ENCODE results near the gene PRDM16.

DNA sequence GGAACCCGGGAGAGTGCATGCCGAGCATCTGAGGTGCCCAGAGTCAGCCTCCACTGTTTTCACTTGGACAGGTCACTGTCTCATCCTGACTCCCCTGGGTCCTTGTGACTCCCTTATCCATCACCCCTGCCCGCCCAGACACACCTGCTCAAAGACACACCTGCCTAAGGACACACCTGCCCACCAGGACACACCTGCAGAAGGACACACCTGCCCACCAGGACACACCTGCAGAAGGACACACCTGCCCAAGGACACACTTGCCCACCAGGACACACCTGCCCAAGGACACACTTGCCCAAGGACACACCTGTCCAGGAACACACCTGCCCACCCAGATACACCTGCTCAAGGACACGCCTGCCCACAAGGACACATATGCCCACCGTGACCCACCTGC, 314.7 kb downstream of the PRDM16 start:
- TF ChIP-seq, protein P1, sequence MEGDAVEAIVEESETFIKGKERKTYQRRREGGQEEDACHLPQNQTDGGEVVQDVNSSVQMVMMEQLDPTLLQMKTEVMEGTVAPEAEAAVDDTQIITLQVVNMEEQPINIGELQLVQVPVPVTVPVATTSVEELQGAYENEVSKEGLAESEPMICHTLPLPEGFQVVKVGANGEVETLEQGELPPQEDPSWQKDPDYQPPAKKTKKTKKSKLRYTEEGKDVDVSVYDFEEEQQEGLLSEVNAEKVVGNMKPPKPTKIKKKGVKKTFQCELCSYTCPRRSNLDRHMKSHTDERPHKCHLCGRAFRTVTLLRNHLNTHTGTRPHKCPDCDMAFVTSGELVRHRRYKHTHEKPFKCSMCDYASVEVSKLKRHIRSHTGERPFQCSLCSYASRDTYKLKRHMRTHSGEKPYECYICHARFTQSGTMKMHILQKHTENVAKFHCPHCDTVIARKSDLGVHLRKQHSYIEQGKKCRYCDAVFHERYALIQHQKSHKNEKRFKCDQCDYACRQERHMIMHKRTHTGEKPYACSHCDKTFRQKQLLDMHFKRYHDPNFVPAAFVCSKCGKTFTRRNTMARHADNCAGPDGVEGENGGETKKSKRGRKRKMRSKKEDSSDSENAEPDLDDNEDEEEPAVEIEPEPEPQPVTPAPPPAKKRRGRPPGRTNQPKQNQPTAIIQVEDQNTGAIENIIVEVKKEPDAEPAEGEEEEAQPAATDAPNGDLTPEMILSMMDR (IDR thresholded peaks at IDR 0.05) = no peak
- no peak for TF ChIP-seq NFE2L2 (conservative IDR thresholded peaks at IDR 0.05; ENCODE audit: low read length)
- TF ChIP-seq POLR2A (IDR thresholded peaks at IDR 0.05; ENCODE audit: low read length) = no peak
- no peak for TF ChIP-seq CEBPB (IDR thresholded peaks at IDR 0.05)
- TF ChIP-seq, protein P2, sequence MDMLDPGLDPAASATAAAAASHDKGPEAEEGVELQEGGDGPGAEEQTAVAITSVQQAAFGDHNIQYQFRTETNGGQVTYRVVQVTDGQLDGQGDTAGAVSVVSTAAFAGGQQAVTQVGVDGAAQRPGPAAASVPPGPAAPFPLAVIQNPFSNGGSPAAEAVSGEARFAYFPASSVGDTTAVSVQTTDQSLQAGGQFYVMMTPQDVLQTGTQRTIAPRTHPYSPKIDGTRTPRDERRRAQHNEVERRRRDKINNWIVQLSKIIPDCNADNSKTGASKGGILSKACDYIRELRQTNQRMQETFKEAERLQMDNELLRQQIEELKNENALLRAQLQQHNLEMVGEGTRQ (IDR thresholded peaks at IDR 0.05) = no peak
- TF ChIP-seq, protein P3, sequence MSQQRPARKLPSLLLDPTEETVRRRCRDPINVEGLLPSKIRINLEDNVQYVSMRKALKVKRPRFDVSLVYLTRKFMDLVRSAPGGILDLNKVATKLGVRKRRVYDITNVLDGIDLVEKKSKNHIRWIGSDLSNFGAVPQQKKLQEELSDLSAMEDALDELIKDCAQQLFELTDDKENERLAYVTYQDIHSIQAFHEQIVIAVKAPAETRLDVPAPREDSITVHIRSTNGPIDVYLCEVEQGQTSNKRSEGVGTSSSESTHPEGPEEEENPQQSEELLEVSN (IDR thresholded peaks at IDR 0.05; ENCODE audit: borderline replicate concordance, low read depth) = no peak
- TF ChIP-seq MAZ (IDR thresholded peaks at IDR 0.05; ENCODE audit: borderline replicate concordance, low read depth, low read length) = no peak

Data from A549 (cell line).